ENCODE results near the gene IRX5. TPM values are rescaled to one million over a fixed set of nuclear protein-coding genes. Genes with fewer than 3 reads are reported as not detected.

IRX5 gene
- total RNA-seq, 1 donor from 2014 or later: 4.3 TPM

- H3K27ac Mint-ChIP-seq (ENCODE audit: unreplicated experiment): no peak overlapping the region
- no peak for TF ChIP-seq CTCF (IDR thresholded peaks at IDR 0.05)
- no peaks in the 10 kb centered on the region for H3K4me1 Mint-ChIP-seq (ENCODE audit: unreplicated experiment)
- peaks cover 13% of the 10 kb centered on the region for H3K27me3 Mint-ChIP-seq (ENCODE audit: unreplicated experiment)
- DNase-seq (ENCODE audit: extremely low spot score, unreplicated experiment): no peak
- H3K4me3 Mint-ChIP-seq (ENCODE audit: unreplicated experiment): no peak overlapping the region
- no peaks in the 10 kb centered on the region for H3K9me3 Mint-ChIP-seq (ENCODE audit: unreplicated experiment)
- no peaks in the 10 kb centered on the region for H3K36me3 Mint-ChIP-seq (ENCODE audit: unreplicated experiment)
Measured at GRCh38 chr16:54976651-54977200, 46.1 kb downstream of the IRX5 start.

- DNase-seq (ENCODE audit: extremely low spot score, unreplicated experiment): no peak
- Mint-ChIP-seq H3K36me3 (ENCODE audit: unreplicated experiment) (no peaks in the 10 kb centered on the region), H3K9me3 (ENCODE audit: unreplicated experiment) (no peaks in the 10 kb centered on the region), H3K4me3 (ENCODE audit: unreplicated experiment) (no peak overlapping the region), H3K27me3 (ENCODE audit: unreplicated experiment) (peaks cover 13% of the 10 kb centered on the region), H3K27ac (ENCODE audit: unreplicated experiment) (no peak overlapping the region), H3K4me1 (ENCODE audit: unreplicated experiment) (no peaks in the 10 kb centered on the region)
- no peak for TF ChIP-seq CTCF (IDR thresholded peaks at IDR 0.05)
Measured at GRCh38 chr16:54977211-54977610, 46.5 kb downstream of the IRX5 start.

GRCh38 chr16:54980821-54981220, 50.2 kb downstream of the IRX5 start:
- Mint-ChIP-seq H3K36me3 (ENCODE audit: unreplicated experiment) (no peaks in the 10 kb centered on the region), H3K4me3 (ENCODE audit: unreplicated experiment) (no peak overlapping the region), H3K4me1 (ENCODE audit: unreplicated experiment) (no peaks in the 10 kb centered on the region), H3K27me3 (ENCODE audit: unreplicated experiment) (peaks cover 13% of the 10 kb centered on the region), H3K9me3 (ENCODE audit: unreplicated experiment) (no peaks in the 10 kb centered on the region), H3K27ac (ENCODE audit: unreplicated experiment) (no peak overlapping the region)
- no peak for DNase-seq (ENCODE audit: extremely low spot score, unreplicated experiment)
- no peak for TF ChIP-seq CTCF (IDR thresholded peaks at IDR 0.05)

Measured in osteocyte (in vitro differentiated cells).